GM18858 (cell line): ENCODE results near the gene SPACA6.
"Not testable (repeated sequence)": the region's sequence is repeated elsewhere in the genome, so short reads cannot be mapped to it uniquely, and the experiment has no call there.

ENCODE experiments used
- ATAC-seq: cut with Tn5 transposase; IDR thresholded peaks from one replicate; pipeline ENCODE4 v1.9.1; 2021; ENCODE audit not compliant: unreplicated experiment

SPACA6 gene

GRCh38 chr19:51733742-51734522 lies 40.8 kb downstream of the SPACA6 start:
- ATAC-seq = no peak

GRCh38 chr19:51735759-51736449 lies 42.8 kb downstream of the SPACA6 start:
- no peak for ATAC-seq

- ATAC-seq = no peak
Observed at GRCh38 chr19:51737389-51737788, 44.3 kb downstream of the SPACA6 start.

GRCh38 chr19:51737924-51738323 lies 44.8 kb downstream of the SPACA6 start:
- ATAC-seq = no peak

GRCh38 chr19:51738523-51738922 lies 45.4 kb downstream of the SPACA6 start:
- not testable (repeated sequence) for ATAC-seq

GRCh38 chr19:51739466-51740213 lies 46.5 kb downstream of the SPACA6 start:
- no peak for ATAC-seq

GRCh38 chr19:51740356-51740755 lies 47.2 kb downstream of the SPACA6 start:
- no peak for ATAC-seq

- no peak for ATAC-seq
Observed at GRCh38 chr19:51742789-51743188, 49.7 kb downstream of the SPACA6 start.

- no peak for ATAC-seq
Observed at GRCh38 chr19:51743405-51743804, 50.3 kb downstream of the SPACA6 start.

GRCh38 chr19:51746731-51747130 lies 53.6 kb downstream of the SPACA6 start:
- no peak for ATAC-seq

GRCh38 chr19:51749979-51750378 lies 56.8 kb downstream of the SPACA6 start:
- no peak for ATAC-seq

GRCh38 chr19:51750400-51751094 lies 57.4 kb downstream of the SPACA6 start:
- ATAC-seq = no peak

- no peak for ATAC-seq
Observed at GRCh38 chr19:51751655-51752054, 58.5 kb downstream of the SPACA6 start, which contains the start of gene FPR1. Gene FPR1, minus strand, starts transcription at chr19:51751878. Its CDS starts 4,884 bp downstream, at chr19:51746994.

- ATAC-seq = no peak
Observed at GRCh38 chr19:51754109-51754508, 61.0 kb downstream of the SPACA6 start.

GRCh38 chr19:51754770-51755169 lies 61.6 kb downstream of the SPACA6 start:
- ATAC-seq = no peak
